Measurements from ENCODE around the gene NAB2.

Gene NAB2

DNA sequence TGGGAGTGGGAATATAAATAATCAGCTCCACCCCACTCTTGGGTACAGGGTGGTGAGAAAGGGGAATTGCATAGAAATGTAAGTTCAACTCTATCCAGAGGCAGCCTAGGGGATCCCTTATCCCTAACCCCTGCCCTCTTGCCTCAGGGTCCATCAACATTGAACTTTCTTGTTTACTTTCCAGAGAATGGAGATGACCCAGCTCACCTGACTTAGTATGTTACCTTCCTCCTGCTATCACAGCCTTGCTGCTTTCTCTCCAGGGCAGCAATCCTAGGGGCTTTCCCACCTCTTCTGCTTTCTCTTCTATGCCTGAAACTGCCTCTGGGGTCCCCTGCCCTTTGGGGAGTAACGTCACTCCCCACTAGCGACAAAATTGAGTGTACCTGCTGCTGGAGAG lies 42.0 kb downstream of the NAB2 start (continued):
- TF ChIP-seq, protein P1, sequence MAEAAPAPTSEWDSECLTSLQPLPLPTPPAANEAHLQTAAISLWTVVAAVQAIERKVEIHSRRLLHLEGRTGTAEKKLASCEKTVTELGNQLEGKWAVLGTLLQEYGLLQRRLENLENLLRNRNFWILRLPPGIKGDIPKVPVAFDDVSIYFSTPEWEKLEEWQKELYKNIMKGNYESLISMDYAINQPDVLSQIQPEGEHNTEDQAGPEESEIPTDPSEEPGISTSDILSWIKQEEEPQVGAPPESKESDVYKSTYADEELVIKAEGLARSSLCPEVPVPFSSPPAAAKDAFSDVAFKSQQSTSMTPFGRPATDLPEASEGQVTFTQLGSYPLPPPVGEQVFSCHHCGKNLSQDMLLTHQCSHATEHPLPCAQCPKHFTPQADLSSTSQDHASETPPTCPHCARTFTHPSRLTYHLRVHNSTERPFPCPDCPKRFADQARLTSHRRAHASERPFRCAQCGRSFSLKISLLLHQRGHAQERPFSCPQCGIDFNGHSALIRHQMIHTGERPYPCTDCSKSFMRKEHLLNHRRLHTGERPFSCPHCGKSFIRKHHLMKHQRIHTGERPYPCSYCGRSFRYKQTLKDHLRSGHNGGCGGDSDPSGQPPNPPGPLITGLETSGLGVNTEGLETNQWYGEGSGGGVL (tag by site-specific recombination; IDR thresholded peaks at IDR 0.05): no peak
- no peak for TF ChIP-seq ZFHX2 (tag by site-specific recombination; conservative IDR thresholded peaks at IDR 0.05)

DNA sequence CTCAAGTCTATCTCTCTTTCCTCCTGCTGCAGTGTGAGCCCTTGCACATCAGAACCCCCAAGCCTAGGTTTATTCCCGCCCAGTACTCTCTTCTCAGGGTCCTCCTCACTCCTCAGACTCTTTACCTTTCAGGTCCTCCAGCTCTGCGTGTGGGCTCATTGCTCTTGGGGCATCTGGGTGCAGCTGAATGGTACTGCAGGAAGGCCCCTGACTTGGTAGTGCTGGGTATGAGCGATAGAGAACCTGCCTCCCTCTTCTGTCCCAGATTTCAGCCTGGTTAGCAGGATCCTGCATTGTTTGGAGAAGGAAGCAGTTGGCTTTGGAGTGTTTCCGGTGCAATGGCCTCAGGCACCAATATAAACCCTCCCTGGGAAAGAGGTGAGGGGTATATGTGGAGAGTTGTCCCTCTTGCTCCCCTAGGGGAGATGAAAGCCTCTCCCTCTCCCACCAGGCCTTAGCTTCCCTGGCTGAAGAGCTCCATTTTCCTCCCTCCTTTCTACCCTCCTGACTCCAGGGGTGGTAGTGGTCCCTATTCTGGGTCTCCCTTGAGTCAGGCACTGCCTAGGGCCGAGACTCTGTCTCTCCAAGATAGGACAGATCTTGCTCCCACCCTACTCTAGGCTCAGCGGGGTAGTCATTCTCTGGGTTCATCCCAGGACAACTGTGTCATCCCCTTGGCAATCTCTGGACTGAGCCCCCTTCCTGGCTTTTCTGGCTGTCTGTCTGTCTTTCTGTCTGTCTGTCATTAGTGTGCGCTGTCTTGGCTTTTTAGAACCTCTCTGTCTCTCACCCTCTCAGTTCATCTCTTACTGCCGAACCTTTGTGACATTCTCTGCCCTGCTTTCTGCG lies 43.2 kb downstream of the NAB2 start:
- POLR2A ChIA-PET: interaction anchor here (0.6 to 1.4 kb wide), 2 partner anchors 30 to 44 kb away, joined by 3 to 4 read pairs; partner anchors contain the start of gene NAB2
- Histone ChIP-seq H3K27ac (ENCODE audit: extremely low read depth, low read depth, low read length) (no peak overlapping the region), H3K4me1 (ENCODE audit: control insufficient read depth, insufficient read depth, low read length) (peaks cover 5% of the 10 kb centered on the region)
- TF ChIP-seq ZNF561 (tag by site-specific recombination; IDR thresholded peaks at IDR 0.05; ENCODE audit: borderline replicate concordance) (no peak), ZNF610 (tag by site-specific recombination; IDR thresholded peaks at IDR 0.05; ENCODE audit: borderline replicate concordance) (no peak), ZNF658 (tag by site-specific recombination; IDR thresholded peaks at IDR 0.05) (no peak), ZNF324 (tag by site-specific recombination; IDR thresholded peaks at IDR 0.05) (no peak), ZNF366 (tag by site-specific recombination; conservative IDR thresholded peaks at IDR 0.05) (0 out of 2 replicates have a peak, but pooled peaks have one; percentile 5), ZEB2 (tag by site-specific recombination; IDR thresholded peaks at IDR 0.05) (no peak), REPIN1 (tag by site-specific recombination; IDR thresholded peaks at IDR 0.05; ENCODE audit: low read depth) (no peak), IKZF3 (tag by site-specific recombination; IDR thresholded peaks at IDR 0.05) (no peak), ZBTB21 (tag by site-specific recombination; IDR thresholded peaks at IDR 0.05) (no peak), ZNF394 (tag by site-specific recombination; IDR thresholded peaks at IDR 0.05; ENCODE audit: borderline replicate concordance) (no peak), ZNF768 (tag by site-specific recombination; IDR thresholded peaks at IDR 0.05) (no peak), ZBTB17 (tag by site-specific recombination; IDR thresholded peaks at IDR 0.05) (peak; percentile 17; the same call in 1 of the 2 replicates), ZNF677 (tag by site-specific recombination; IDR thresholded peaks at IDR 0.05) (no peak), YY1 (tag by site-specific recombination; IDR thresholded peaks at IDR 0.05) (no peak), ZBTB48 (tag by site-specific recombination; IDR thresholded peaks at IDR 0.05) (0 out of 2 replicates have a peak, but pooled peaks have one; percentile 22), GLIS2 (tag by site-specific recombination; IDR thresholded peaks at IDR 0.05) (no peak), WT1 (tag by site-specific recombination; IDR thresholded peaks at IDR 0.05) (no peak), ZNF777 (tag by site-specific recombination; IDR thresholded peaks at IDR 0.05; ENCODE audit: borderline replicate concordance) (no peak), ZNF600 (tag by site-specific recombination; IDR thresholded peaks at IDR 0.05) (no peak)
- TF ChIP-seq, protein P2, sequence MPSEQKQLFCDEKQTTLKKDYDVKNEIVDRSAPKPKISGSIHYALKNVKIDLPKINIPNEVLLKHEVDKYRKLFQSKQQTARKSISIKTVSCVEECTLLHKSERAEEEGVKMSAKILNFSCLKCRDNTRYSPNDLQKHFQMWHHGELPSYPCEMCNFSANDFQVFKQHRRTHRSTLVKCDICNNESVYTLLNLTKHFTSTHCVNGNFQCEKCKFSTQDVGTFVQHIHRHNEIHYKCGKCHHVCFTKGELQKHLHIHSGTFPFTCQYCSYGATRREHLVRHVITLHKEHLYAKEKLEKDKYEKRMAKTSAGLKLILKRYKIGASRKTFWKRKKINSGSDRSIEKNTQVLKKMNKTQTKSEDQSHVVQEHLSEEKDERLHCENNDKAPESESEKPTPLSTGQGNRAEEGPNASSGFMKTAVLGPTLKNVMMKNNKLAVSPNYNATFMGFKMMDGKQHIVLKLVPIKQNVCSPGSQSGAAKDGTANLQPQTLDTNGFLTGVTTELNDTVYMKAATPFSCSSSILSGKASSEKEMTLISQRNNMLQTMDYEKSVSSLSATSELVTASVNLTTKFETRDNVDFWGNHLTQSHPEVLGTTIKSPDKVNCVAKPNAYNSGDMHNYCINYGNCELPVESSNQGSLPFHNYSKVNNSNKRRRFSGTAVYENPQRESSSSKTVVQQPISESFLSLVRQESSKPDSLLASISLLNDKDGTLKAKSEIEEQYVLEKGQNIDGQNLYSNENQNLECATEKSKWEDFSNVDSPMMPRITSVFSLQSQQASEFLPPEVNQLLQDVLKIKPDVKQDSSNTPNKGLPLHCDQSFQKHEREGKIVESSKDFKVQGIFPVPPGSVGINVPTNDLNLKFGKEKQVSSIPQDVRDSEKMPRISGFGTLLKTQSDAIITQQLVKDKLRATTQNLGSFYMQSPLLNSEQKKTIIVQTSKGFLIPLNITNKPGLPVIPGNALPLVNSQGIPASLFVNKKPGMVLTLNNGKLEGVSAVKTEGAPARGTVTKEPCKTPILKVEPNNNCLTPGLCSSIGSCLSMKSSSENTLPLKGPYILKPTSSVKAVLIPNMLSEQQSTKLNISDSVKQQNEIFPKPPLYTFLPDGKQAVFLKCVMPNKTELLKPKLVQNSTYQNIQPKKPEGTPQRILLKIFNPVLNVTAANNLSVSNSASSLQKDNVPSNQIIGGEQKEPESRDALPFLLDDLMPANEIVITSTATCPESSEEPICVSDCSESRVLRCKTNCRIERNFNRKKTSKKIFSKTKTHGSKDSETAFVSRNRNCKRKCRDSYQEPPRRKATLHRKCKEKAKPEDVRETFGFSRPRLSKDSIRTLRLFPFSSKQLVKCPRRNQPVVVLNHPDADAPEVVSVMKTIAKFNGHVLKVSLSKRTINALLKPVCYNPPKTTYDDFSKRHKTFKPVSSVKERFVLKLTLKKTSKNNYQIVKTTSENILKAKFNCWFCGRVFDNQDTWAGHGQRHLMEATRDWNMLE (tag by site-specific recombination; conservative IDR thresholded peaks at IDR 0.05; ENCODE audit: low read depth): 0 out of 2 replicates have a peak, but pooled peaks have one; percentile 22
- TF ChIP-seq, protein P3, sequence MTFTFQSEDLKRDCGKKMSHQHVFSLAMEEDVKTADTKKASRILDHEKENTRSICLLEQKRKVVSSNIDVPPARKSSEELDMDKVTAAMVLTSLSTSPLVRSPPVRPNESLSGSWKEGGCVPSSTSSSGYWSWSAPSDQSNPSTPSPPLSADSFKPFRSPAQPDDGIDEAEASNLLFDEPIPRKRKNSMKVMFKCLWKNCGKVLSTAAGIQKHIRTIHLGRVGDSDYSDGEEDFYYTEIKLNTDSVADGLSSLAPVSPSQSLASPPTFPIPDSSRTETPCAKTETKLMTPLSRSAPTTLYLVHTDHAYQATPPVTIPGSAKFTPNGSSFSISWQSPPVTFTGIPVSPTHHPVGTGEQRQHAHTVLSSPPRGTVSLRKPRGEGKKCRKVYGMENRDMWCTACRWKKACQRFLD (tag by site-specific recombination; IDR thresholded peaks at IDR 0.05): no peak
- TF ChIP-seq, protein P4, sequence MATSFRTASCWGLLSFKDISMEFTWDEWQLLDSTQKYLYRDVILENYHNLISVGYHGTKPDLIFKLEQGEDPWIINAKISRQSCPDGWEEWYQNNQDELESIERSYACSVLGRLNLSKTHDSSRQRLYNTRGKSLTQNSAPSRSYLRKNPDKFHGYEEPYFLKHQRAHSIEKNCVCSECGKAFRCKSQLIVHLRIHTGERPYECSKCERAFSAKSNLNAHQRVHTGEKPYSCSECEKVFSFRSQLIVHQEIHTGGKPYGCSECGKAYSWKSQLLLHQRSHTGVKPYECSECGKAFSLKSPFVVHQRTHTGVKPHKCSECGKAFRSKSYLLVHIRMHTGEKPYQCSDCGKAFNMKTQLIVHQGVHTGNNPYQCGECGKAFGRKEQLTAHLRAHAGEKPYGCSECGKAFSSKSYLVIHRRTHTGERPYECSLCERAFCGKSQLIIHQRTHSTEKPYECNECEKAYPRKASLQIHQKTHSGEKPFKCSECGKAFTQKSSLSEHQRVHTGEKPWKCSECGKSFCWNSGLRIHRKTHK (tag by site-specific recombination; IDR thresholded peaks at IDR 0.05): no peak
- TF ChIP-seq, protein P1 (tag by site-specific recombination; IDR thresholded peaks at IDR 0.05): no peak

More for the DNA sequence above, 43.2 kb downstream of the NAB2 start:
- peaks cover 0 to 2% of the 10 kb centered on the region in 2 experiments; a peak in 1 of 3 replicates for H3K36me3 ChIP-seq (ENCODE audit: control insufficient read depth in 2 of 2, insufficient read depth in 1 of 2, low read length in 2 of 2)
- H3K9me3 ChIP-seq (ENCODE audit: control insufficient read depth, insufficient read depth, low read depth, low read length): no peaks in the 10 kb centered on the region
- no peak overlapping the region for H3K4me3 ChIP-seq (ENCODE audit: low read depth, low read length)
- CTCF ChIA-PET: interaction anchor here (0.6 to 3.7 kb wide), 5 partner anchors 20 to 72 kb away, joined by 3 to 25 read pairs (median 5); partner anchors contain the start of gene STAT6
